ENCODE measurements around the gene MON1A. TPM values are rescaled to one million over a fixed set of nuclear protein-coding genes. Genes with fewer than 3 reads are reported as not detected.

The MON1A gene, protein sequence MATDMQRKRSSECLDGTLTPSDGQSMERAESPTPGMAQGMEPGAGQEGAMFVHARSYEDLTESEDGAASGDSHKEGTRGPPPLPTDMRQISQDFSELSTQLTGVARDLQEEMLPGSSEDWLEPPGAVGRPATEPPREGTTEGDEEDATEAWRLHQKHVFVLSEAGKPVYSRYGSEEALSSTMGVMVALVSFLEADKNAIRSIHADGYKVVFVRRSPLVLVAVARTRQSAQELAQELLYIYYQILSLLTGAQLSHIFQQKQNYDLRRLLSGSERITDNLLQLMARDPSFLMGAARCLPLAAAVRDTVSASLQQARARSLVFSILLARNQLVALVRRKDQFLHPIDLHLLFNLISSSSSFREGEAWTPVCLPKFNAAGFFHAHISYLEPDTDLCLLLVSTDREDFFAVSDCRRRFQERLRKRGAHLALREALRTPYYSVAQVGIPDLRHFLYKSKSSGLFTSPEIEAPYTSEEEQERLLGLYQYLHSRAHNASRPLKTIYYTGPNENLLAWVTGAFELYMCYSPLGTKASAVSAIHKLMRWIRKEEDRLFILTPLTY
- 14.3 and 16.6 TPM in 2 replicates for total RNA-seq

DNA sequence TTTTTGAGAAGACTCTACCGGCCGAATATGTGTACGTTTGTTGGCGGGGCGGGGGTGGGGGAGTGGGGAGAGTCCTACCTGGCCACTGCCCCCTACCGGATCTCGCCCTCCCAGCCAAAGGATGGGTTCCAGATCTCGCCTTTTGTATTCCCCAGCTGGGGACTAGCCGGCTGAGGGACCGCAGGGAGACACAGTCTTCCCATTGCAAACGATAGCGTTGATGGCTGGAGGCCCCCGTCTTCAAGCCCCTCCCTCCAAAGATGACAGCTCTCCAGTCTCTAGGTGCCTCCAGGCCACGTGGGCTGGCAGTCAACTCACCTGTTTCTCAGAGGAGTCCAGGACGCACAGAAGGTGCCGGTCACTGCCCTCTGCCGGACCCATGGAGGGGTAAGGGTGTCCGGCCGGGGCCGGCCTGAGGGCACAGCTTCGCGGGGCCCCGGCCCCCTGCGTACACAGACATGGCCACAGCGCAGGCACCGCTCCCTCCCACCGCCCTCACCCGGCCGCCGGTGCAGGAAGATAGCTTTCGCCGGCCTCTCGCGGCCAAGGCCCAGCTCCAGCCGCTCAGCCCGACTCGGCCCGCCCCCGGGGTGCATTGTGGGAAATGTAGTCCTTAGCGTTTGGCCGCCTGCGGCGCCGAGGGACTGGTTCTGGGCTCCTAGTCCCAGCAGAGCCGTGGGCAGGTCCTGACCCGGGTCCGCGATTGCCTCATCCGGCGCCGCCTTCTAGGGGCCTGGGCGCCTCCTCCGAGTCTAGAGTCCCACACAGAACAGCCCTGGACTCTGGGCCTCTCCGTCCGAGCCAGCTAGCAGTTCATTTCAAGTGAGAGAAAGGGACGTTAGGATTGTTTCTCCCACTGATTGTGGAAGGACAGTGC, at the start of gene MON1A:
Gene MON1A, minus strand, starts transcription at position 521 of the 877 bp plus-strand sequence. CDS start 16,465 bp downstream, outside the sequence.

DNA sequence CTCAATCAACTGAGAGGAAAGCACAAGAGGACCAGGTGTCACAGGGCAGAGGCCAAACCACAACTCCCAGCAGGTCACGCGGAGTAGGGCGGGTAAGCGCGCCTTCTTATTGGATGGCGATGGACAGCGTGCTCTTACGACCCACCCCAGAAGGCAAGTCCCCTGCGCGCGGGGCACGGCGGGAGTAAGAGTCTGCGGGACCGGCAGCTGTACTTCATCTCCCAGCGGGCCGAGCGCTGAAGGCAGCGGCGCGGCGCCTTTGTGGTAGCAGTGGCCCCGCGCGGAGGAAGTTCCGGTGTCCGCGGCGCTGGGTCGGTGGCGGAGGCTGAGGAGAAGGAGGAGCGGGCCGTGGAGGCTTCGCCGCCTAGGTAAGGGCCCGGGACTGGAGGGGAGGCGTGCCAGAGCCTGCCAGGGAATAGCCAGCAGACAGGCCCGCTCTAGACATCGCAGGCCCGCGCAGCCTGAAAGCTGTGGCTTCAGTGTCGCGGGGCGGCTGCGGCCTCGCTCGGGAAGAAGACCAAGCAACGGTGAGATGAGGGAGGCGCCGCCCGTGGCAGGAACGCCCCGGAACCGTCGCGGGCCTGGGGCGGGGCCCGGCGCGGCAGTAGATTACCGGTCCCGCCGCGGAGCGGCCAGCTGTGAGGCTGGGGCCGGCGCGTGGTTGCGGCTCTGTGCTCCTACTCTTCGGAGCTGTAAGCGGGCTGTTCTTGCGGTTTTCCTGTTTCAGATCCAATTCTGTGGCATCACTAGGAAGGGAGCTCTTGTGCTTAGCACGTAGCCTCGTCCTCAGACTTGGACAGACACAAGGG, 10.5 kb upstream of the MON1A start, which contains the start of gene RBM6:
Gene RBM6, plus strand, starts transcription at position 293 of the 809 bp plus-strand sequence. CDS start 22,492 bp downstream, outside the sequence.

DNA sequence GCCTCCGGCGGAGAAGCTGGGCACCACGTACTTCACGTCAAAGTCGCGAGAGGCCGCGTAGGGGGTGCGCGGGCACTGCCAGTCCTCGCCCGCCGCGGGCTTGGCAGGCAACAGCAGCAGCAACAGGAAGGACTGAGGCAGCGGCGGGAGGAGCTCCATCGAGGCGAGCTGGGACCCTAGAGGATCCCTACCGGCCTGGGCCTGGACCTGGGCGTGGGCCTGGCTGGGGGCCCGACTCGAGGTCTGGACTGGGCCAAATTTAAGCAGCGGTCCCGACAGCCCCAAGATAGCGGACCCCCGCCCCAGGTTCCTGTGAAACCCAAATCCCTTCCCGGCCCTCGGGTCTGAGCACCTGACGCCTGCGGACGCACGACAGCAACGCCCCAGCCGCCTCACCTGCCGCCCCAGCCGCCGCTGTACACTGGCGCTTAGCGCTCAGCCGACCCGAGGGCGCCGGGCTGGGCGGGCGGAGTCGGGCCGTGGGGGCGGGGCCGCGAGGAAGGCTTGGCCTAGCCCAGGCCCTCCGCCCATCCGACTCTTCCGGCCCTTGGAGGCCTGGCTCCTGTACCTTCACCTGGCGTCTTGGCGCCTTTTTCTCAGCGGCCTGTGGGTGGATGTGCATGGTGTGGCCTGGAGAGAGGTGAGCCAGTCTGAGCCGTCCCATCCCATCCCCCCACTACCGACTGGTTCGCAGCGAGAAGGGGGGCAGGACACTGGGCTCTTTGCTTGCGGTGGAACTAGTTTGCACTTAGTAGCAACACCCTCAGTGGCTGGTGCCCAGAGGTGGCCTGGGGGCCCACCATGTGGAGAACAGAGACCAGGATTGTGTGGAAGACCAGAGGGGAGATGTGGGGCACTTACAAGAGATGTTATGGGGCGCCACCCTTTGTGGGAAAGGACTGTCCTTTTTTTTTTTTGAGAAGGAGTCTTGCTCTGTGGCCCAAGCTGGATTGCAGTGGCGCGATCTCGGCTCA, 25.9 kb downstream of the MON1A start, which contains the start of gene MST1R:
Gene MST1R, minus strand, starts transcription at position 423 of the 974 bp plus-strand sequence. Its CDS starts 264 bp downstream, at position 159.

DNA sequence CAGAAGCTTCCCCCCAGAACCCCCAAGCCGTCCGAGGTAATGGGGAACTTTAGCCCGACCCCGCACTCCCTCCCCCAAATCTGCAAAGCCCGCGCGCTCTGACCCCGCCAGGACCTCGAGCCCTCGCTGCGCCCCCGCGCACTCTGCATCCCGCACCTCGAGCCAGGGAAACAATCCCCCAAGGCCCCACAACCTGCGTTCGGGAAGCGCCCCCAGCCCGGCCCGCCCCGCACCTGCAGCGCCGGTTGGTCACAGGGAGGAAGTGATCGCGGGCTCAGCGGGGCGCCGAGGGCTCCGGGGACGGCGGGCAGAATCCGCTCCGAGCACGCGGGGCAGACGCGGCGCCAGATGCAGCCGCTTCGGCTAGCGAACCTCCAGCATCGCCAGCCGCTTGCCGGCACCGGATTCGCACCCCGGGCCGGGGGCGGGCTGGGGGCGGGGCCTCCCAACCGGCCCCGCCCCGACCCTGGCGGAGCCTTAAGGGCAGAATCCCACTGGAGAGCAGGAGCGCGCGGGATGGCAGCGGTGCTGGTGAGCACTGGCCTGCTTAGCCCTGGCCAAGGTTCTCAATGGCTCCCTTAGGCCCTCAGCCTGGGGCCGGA, 60.0 kb downstream of the MON1A start, which contains the start of gene CAMKV:
Gene CAMKV, minus strand, starts transcription at position 382 of the 602 bp plus-strand sequence. CDS start 7,518 bp downstream, outside the sequence.

Other genes starting within 250 kb of the MON1A start
- 8.3 and 9.4 TPM in 2 replicates for gene MST1, start 240.3 kb downstream of the MON1A start, total RNA-seq
- 17.1 and 19.0 TPM in 2 replicates for gene RNF123, start 240.3 kb downstream of the MON1A start, total RNA-seq
- gene AMIGO3, start 210.1 kb downstream of the MON1A start, total RNA-seq: 0.21 TPM in 1 of 2 replicates, not detected in the other
- gene GMPPB, start 205.9 kb downstream of the MON1A start, total RNA-seq: 12.1 and 46.5 TPM in 2 replicates
- 24.1 TPM in 2 replicates for gene IP6K1, start 143.3 kb downstream of the MON1A start, total RNA-seq
- gene CDHR4, start 129.9 kb downstream of the MON1A start, total RNA-seq: not detected in 2 replicates
- gene INKA1, start 126.5 kb downstream of the MON1A start, total RNA-seq: 10.4 and 22.2 TPM in 2 replicates
- gene UBA7, start 115.9 kb downstream of the MON1A start, total RNA-seq: 1.1 and 16.6 TPM in 2 replicates
- gene TRAIP, start 73.2 kb downstream of the MON1A start, total RNA-seq: 0.64 and 4.1 TPM in 2 replicates
- gene CAMKV, start 59.9 kb downstream of the MON1A start, total RNA-seq: not detected in 2 replicates
- 8.7 and 29.2 TPM in 2 replicates for gene MST1R, start 25.9 kb downstream of the MON1A start, total RNA-seq
- gene RBM6, start 10.3 kb upstream of the MON1A start, total RNA-seq: 25.4 and 34.2 TPM in 2 replicates
- gene RBM5, start 159.1 kb upstream of the MON1A start, total RNA-seq: 66.9 and 72.5 TPM in 2 replicates
- 65.3 and 87.8 TPM in 2 replicates for gene SEMA3F, start 225.5 kb upstream of the MON1A start, total RNA-seq